ENCODE results near the gene KCTD1. TPM values are rescaled to one million over a fixed set of nuclear protein-coding genes. Genes with fewer than 3 reads are reported as not detected.

KCTD1 gene
- total RNA-seq, 1 donor from 2014 or later = 17.1 TPM

- Histone ChIP-seq H3K4me2 (no peak overlapping the region), H3K27me3 (no peaks in the 10 kb centered on the region), H2AFZ (replicated peaks) (no peak overlapping the region)
Observed at GRCh38 chr18:26424428-26425147, 123.8 kb downstream of the KCTD1 start.

DNA sequence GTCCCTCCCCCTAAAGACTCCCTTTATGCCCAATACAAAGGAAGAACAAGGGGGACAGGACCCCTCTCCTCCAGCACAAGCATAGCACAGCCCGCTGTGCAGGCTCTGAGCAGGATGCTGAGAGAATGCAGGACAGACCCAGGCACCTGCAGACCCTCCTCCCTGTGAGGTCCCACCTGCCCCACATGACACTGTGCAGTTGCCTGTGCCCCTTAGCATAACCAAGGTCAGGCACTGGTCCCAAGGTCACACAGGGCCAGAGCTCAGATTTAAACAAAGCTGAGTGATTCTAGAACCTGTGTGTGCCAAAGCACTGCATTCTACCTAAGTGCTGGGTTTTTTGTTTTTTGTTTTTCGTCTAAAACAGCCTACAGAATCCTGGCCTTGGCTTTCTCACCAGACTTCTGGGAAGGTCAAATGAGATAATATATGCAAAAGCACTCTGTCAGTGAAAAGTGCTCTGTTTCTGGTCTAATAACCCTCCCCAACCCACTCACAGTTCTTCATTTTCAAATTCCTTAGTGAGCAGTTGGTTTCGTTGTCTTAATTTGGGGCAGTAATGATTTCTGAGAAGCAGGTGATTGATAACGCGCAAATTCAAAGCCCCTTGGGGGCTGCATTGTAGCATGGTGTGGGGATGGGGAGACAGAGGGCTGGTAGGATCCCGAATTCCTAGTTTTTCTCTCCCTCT, 125.7 kb downstream of the KCTD1 start:
- H3K27me3 ChIP-seq = no peaks in the 10 kb centered on the region
- no peaks in the 10 kb centered on the region for H4K20me1 ChIP-seq (ENCODE audit: low read depth)
- peaks cover under 1% of the 10 kb centered on the region for H3K9me3 Mint-ChIP-seq
- peaks cover 13% of the 10 kb centered on the region for H3K4me1 Mint-ChIP-seq
- TF ChIP-seq EZH2 (IDR thresholded peaks at IDR 0.05) = no peak
- TF ChIP-seq, protein P1, sequence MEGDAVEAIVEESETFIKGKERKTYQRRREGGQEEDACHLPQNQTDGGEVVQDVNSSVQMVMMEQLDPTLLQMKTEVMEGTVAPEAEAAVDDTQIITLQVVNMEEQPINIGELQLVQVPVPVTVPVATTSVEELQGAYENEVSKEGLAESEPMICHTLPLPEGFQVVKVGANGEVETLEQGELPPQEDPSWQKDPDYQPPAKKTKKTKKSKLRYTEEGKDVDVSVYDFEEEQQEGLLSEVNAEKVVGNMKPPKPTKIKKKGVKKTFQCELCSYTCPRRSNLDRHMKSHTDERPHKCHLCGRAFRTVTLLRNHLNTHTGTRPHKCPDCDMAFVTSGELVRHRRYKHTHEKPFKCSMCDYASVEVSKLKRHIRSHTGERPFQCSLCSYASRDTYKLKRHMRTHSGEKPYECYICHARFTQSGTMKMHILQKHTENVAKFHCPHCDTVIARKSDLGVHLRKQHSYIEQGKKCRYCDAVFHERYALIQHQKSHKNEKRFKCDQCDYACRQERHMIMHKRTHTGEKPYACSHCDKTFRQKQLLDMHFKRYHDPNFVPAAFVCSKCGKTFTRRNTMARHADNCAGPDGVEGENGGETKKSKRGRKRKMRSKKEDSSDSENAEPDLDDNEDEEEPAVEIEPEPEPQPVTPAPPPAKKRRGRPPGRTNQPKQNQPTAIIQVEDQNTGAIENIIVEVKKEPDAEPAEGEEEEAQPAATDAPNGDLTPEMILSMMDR (IDR thresholded peaks at IDR 0.05) = no peak
- no peak for TF ChIP-seq EZH2phosphoT487 (IDR thresholded peaks at IDR 0.05)
- H3K9me3 ChIP-seq (ENCODE audit: low read depth) = no peaks in the 10 kb centered on the region
- no peak overlapping the region for H3K9ac ChIP-seq
- no peaks in the 10 kb centered on the region for H3K36me3 Mint-ChIP-seq
- no peaks in the 10 kb centered on the region for H3F3A ChIP-seq (ENCODE audit: low read depth)
- H3K36me3 ChIP-seq = no peaks in the 10 kb centered on the region
- no peak overlapping the region for H3K4me3 ChIP-seq
- H3K27me3 Mint-ChIP-seq (ENCODE audit: insufficient read depth, low read depth) = peaks cover 4% of the 10 kb centered on the region
- H3K4me1 ChIP-seq = no peaks in the 10 kb centered on the region
- H3K27ac ChIP-seq = no peak overlapping the region
- H2AFZ ChIP-seq (replicated peaks) = no peak overlapping the region
- H3K27ac Mint-ChIP-seq = no peak overlapping the region
- H3K4me3 Mint-ChIP-seq = no peak overlapping the region
- no peaks in the 10 kb centered on the region for H3K79me2 ChIP-seq (ENCODE audit: low read depth)
- no peak overlapping the region for H3K4me2 ChIP-seq
- DNase-seq (ENCODE audit: low spot score) = no peak

More at GRCh38 chr18:26424428-26425147, 123.8 kb downstream of the KCTD1 start:
- H3K27me3 Mint-ChIP-seq (ENCODE audit: insufficient read depth, low read depth) = peaks cover 3% of the 10 kb centered on the region
- Histone ChIP-seq H3K79me2 (ENCODE audit: low read depth) (no peaks in the 10 kb centered on the region), H3K27ac (no peak overlapping the region), H3K4me1 (no peaks in the 10 kb centered on the region), H3K4me3 (no peak overlapping the region), H3K9ac (no peak overlapping the region), H3K9me3 (ENCODE audit: low read depth) (no peaks in the 10 kb centered on the region), H3F3A (ENCODE audit: low read depth) (no peaks in the 10 kb centered on the region), H3K36me3 (no peaks in the 10 kb centered on the region), H4K20me1 (ENCODE audit: low read depth) (no peaks in the 10 kb centered on the region)
- no peak for TF ChIP-seq EZH2 (IDR thresholded peaks at IDR 0.05)
- H3K4me1 Mint-ChIP-seq = peaks cover 19% of the 10 kb centered on the region
- no peak overlapping the region for H3K4me3 Mint-ChIP-seq
- H3K36me3 Mint-ChIP-seq = no peaks in the 10 kb centered on the region
- DNase-seq (ENCODE audit: low spot score) = no peak
- no peak overlapping the region for H3K27ac Mint-ChIP-seq
- H3K9me3 Mint-ChIP-seq = no peaks in the 10 kb centered on the region

- Histone ChIP-seq H3K4me1 (no peaks in the 10 kb centered on the region), H3K9me3 (ENCODE audit: low read depth) (no peaks in the 10 kb centered on the region), H4K20me1 (ENCODE audit: low read depth) (no peaks in the 10 kb centered on the region), H3K27ac (no peak overlapping the region), H3K79me2 (ENCODE audit: low read depth) (no peaks in the 10 kb centered on the region), H3K4me2 (no peak overlapping the region), H3K9ac (no peak overlapping the region), H3K27me3 (no peaks in the 10 kb centered on the region), H3F3A (ENCODE audit: low read depth) (no peaks in the 10 kb centered on the region), H3K36me3 (no peaks in the 10 kb centered on the region), H2AFZ (replicated peaks) (no peak overlapping the region), H3K4me3 (no peak overlapping the region)
- Mint-ChIP-seq H3K4me1 (peaks cover 13% of the 10 kb centered on the region), H3K4me3 (no peak overlapping the region), H3K9me3 (peaks cover 2% of the 10 kb centered on the region), H3K27ac (no peak overlapping the region), H3K27me3 (ENCODE audit: insufficient read depth, low read depth) (peaks cover 4% of the 10 kb centered on the region), H3K36me3 (no peaks in the 10 kb centered on the region)
- no peak for TF ChIP-seq EZH2phosphoT487 (IDR thresholded peaks at IDR 0.05)
- TF ChIP-seq EZH2 (IDR thresholded peaks at IDR 0.05) = no peak
- TF ChIP-seq, protein P1 (IDR thresholded peaks at IDR 0.05) = no peak
- DNase-seq (ENCODE audit: low spot score) = no peak
Observed at GRCh38 chr18:26421931-26422330, 126.4 kb downstream of the KCTD1 start.

DNA sequence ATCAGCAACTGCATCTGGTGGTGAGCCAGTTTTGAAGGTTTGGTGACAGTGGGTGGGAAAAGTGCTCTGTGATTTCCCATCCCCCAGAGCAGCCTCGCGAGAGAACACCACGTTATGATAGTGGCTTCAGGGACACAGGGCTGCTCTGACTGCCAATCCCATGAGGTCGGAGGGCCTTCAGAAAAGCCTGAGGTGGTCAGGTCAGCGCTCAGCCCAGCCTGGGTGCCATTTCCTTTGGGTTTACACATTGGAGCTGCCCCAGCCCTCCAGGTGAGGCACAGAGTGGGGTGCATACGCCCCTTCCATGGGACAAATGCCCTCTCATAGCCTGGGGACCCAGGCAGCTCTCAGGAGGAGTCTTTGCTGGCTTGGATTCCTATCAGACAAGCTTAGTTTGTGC, 126.8 kb downstream of the KCTD1 start:
- peaks cover 4% of the 10 kb centered on the region for H3K27me3 Mint-ChIP-seq (ENCODE audit: insufficient read depth, low read depth)
- H3K27ac Mint-ChIP-seq = no peak overlapping the region
- Histone ChIP-seq H4K20me1 (ENCODE audit: low read depth) (no peaks in the 10 kb centered on the region), H3K79me2 (ENCODE audit: low read depth) (no peaks in the 10 kb centered on the region), H2AFZ (replicated peaks) (no peak overlapping the region), H3K4me1 (no peaks in the 10 kb centered on the region), H3K4me3 (no peak overlapping the region), H3K9me3 (ENCODE audit: low read depth) (no peaks in the 10 kb centered on the region), H3K36me3 (no peaks in the 10 kb centered on the region), H3K27me3 (no peaks in the 10 kb centered on the region), H3K9ac (no peak overlapping the region), H3K4me2 (no peak overlapping the region), H3F3A (ENCODE audit: low read depth) (no peaks in the 10 kb centered on the region), H3K27ac (no peak overlapping the region)
- no peak overlapping the region for H3K4me3 Mint-ChIP-seq
- TF ChIP-seq EZH2phosphoT487 (IDR thresholded peaks at IDR 0.05) (no peak), EZH2 (IDR thresholded peaks at IDR 0.05) (no peak)
- TF ChIP-seq, protein P1 (IDR thresholded peaks at IDR 0.05) = no peak
- DNase-seq (ENCODE audit: low spot score) = no peak
- peaks cover 13% of the 10 kb centered on the region for H3K4me1 Mint-ChIP-seq
- H3K9me3 Mint-ChIP-seq = peaks cover 2% of the 10 kb centered on the region
- H3K36me3 Mint-ChIP-seq = no peaks in the 10 kb centered on the region

Data from neural progenitor cell (in vitro differentiated cells).